HepG2 (cell line): Measurements from ENCODE around the gene UGT2B15. TPM values are rescaled to one million over a fixed set of nuclear protein-coding genes. Genes with fewer than 3 reads are reported as not detected.
"Not testable (repeated sequence)": the region's sequence is repeated elsewhere in the genome, so short reads cannot be mapped to it uniquely, and the experiment has no call there.

Source experiments
- ATAC-seq: fragments of 200-7000 bp; cut with Tn5 transposase; 3 replicates; pipeline ENCODE4 v1.9.1; 2020; ENCODE audit warnings: mild to moderate bottlenecking, moderate library complexity
- BruUV-seq: library from RNA; stranded (reverse); fragments of 400-500 nt; replicated peaks from 2 replicates; lab custom pipeline; 2021; lab: Mats Ljungman, UMichigan
- CTCF ChIA-PET: fragments of 300-600 bp; formaldehyde crosslinking; extraction: SDS; loops from one replicate; lab custom pipeline; 2021; ENCODE audit warnings: low total read pairs, inconsistent platforms, low intra/inter-chr PET ratio; lab: Yijun Ruan, JAX
- POLR2A ChIA-PET: fragments of 350-600 bp; sonication (Branson Sonifier 250); formaldehyde crosslinking; loops from one replicate; lab custom pipeline; 2020; ENCODE audit warnings: antibody characterized with exemption, inconsistent platforms; lab: Yijun Ruan, JAX
- DNase-seq: peaks from one replicate; pipeline ENCODE4 v3.0.0-alpha.2; 2015; ENCODE audit warnings: low spot score
- FAIRE-seq: peaks from 3 replicates; lab custom pipeline; 2011; peaks lifted over from hg19 to GRCh38; lab: Jason Lieb, UNC
- H2AFZ ChIP-seq: one replicate; pipeline ENCODE4 v1.6.1; 2011; ENCODE audit warnings: low read length, inconsistent platforms
- H3K27ac ChIP-seq: fragments of 300-600 bp; 3 replicates; pipeline ENCODE4 v1.8.0; 2011; ENCODE audit warnings: mixed run types, mild to moderate bottlenecking, mixed read lengths, low read length, inconsistent platforms; ENCODE audit not compliant: insufficient read depth; ENCODE audit errors: extremely low read length
- H3K27me3 ChIP-seq, 2 experiments: fragments of 200-600 bp in 1 of 2; 2 replicates in 1 of 2; 3 replicates in 1 of 2; pipeline versions ENCODE4 v1.6.0 to v1.8.0; 2011; ENCODE audit warnings: low read length in 2 of 2, mild to moderate bottlenecking in 2 of 2, moderate library complexity in 2 of 2, inconsistent platforms in 1 of 2; ENCODE audit not compliant: insufficient read depth in 2 of 2, control insufficient read depth in 1 of 2
- H3K36me3 ChIP-seq, 2 experiments: fragments of 200-600 bp in 1 of 2; replicated peaks in 1 of 2; 2 replicates in 1 of 2; 3 replicates in 1 of 2; pipeline versions ENCODE4 v1.5.1 to v1.8.0; 2011; ENCODE audit warnings: low read length in 2 of 2, inconsistent platforms in 1 of 2; ENCODE audit not compliant: insufficient read depth in 2 of 2, control insufficient read depth in 1 of 2
- H3K4me1 ChIP-seq: 2 replicates; pipeline ENCODE4 v1.5.1; 2012; ENCODE audit warnings: low read length, inconsistent platforms; ENCODE audit not compliant: insufficient read depth
- H3K4me2 ChIP-seq: 2 replicates; pipeline ENCODE4 v1.6.0; 2011; ENCODE audit warnings: low read depth, low read length, inconsistent platforms
- H3K4me3 ChIP-seq, 3 experiments: fragments of 200-600 bp in 1 of 3; sonication (generic), shearing (Covaris generic) in 1 of 3; replicated peaks in 1 of 3; 2 replicates each; pipeline ENCODE4 v1.5.1; 2011 to 2016; ENCODE audit warnings: low read length in 3 of 3, inconsistent platforms in 2 of 3, low read depth in 2 of 3, mild to moderate bottlenecking in 2 of 3, control low read depth in 1 of 3, mixed read lengths in 1 of 3; ENCODE audit not compliant: insufficient read depth in 1 of 3
- H3K79me2 ChIP-seq: one replicate; pipeline ENCODE4 v1.6.1; 2011; ENCODE audit warnings: low read length, inconsistent platforms; ENCODE audit not compliant: insufficient read depth
- H3K9ac ChIP-seq: 2 replicates; pipeline ENCODE4 v1.6.0; 2011; ENCODE audit warnings: mild to moderate bottlenecking, low read depth, low read length, inconsistent platforms; ENCODE audit not compliant: insufficient read depth
- H3K9me3 ChIP-seq: 2 replicates; pipeline ENCODE4 v1.5.1; 2012; ENCODE audit warnings: mild to moderate bottlenecking, low read length
- H4K20me1 ChIP-seq: 2 replicates; pipeline ENCODE4 v1.6.0; 2011; ENCODE audit warnings: inconsistent platforms, mild to moderate bottlenecking, low read length, moderate library complexity; ENCODE audit not compliant: insufficient read depth
- BCL6 ChIP-seq: IDR thresholded peaks from 2 replicates; pipeline ENCODE4 v1.6.1; 2016; ENCODE audit warnings: missing genetic modification reagents, missing compliant biosample characterization
- ELF3 ChIP-seq: IDR thresholded peaks from 2 replicates; pipeline ENCODE4 v1.6.1; 2016; ENCODE audit warnings: missing genetic modification reagents, missing compliant biosample characterization
- FOXO1 ChIP-seq: sonication (generic); formaldehyde crosslinking; IDR thresholded peaks from 2 replicates; pipeline ENCODE4 v1.4.0; 2020; ENCODE audit warnings: missing genetic modification reagents
- HOXA5 ChIP-seq: sonication (generic); formaldehyde crosslinking; IDR thresholded peaks from 2 replicates; pipeline ENCODE4 v1.4.0; 2020; ENCODE audit warnings: missing genetic modification reagents
- KDM6A ChIP-seq: IDR thresholded peaks from 2 replicates; pipeline ENCODE4 v1.6.1; 2016; ENCODE audit warnings: low read depth
- MED1 ChIP-seq: sonication (generic); formaldehyde crosslinking; IDR thresholded peaks from 2 replicates; pipeline ENCODE4 v1.4.0; 2020; ENCODE audit warnings: missing genetic modification reagents
- NR2F6 ChIP-seq, 2 experiments: IDR thresholded peaks; 2 replicates each; pipeline ENCODE4 v1.6.1; 2016; ENCODE audit warnings: antibody characterized with exemption in 1 of 2, mild to moderate bottlenecking in 1 of 2
- PATZ1 ChIP-seq: sonication (generic); formaldehyde crosslinking; IDR thresholded peaks from 2 replicates; pipeline ENCODE4 v1.4.0; 2020; ENCODE audit warnings: missing genetic modification reagents
- PITX1 ChIP-seq: sonication (generic); formaldehyde crosslinking; IDR thresholded peaks from 2 replicates; pipeline ENCODE4 v1.5.1; 2020; ENCODE audit warnings: mild to moderate bottlenecking, missing genetic modification reagents
- POGZ ChIP-seq: sonication (generic); formaldehyde crosslinking; IDR thresholded peaks from 2 replicates; pipeline ENCODE4 v1.4.0; 2020; ENCODE audit warnings: mild to moderate bottlenecking, missing genetic modification reagents
- RARA ChIP-seq: IDR thresholded peaks from 2 replicates; pipeline ENCODE4 v1.6.1; 2016; ENCODE audit warnings: missing genetic modification reagents, missing compliant biosample characterization
- SAP130 ChIP-seq: IDR thresholded peaks from 2 replicates; pipeline ENCODE4 v1.6.1; 2016; ENCODE audit warnings: low read depth
- SP5 ChIP-seq: IDR thresholded peaks from 2 replicates; pipeline ENCODE4 v1.6.1; 2016; ENCODE audit warnings: low read depth, borderline replicate concordance
- TCF12 ChIP-seq, 2 experiments: fragments of 450-650 bp in 1 of 2; sonication (generic) in 1 of 2; formaldehyde crosslinking in 1 of 2; IDR thresholded peaks; 2 replicates each; pipeline versions ENCODE4 v1.6.1 to v1.8.0; 2017 to 2022; ENCODE audit warnings: antibody characterized with exemption in 1 of 2, mild to moderate bottlenecking in 1 of 2, missing genetic modification reagents in 1 of 2, moderate library complexity in 1 of 2
- TEAD3 ChIP-seq: optimal IDR thresholded peaks from 2 replicates; pipeline ENCODE3; 2016; ENCODE audit warnings: borderline replicate concordance
- ZFP1 ChIP-seq: IDR thresholded peaks from 2 replicates; pipeline ENCODE4 v1.6.1; 2016
- ZNF609 ChIP-seq: sonication (generic); formaldehyde crosslinking; IDR thresholded peaks from 2 replicates; pipeline ENCODE4 v1.4.0; 2020; ENCODE audit warnings: mild to moderate bottlenecking, missing genetic modification reagents, borderline replicate concordance
- ZNF614 ChIP-seq: IDR thresholded peaks from 2 replicates; pipeline ENCODE4 v1.6.1; 2018; ENCODE audit warnings: missing biosample characterization, missing genetic modification reagents, inconsistent platforms, borderline replicate concordance
- ZNF644 ChIP-seq: IDR thresholded peaks from 2 replicates; pipeline ENCODE4 v1.6.1; 2016; ENCODE audit warnings: low read depth
- WGBS: methylation state at CpG from one replicate; pipeline ENCODE4 v1.1.6; 2017; ENCODE audit warnings: low lambda C conversion rate; 5-methylcytosine and 5-hydroxymethylcytosine counted together
- in situ Hi-C: cut with HindIII; loops from 2 replicates; pipeline ENCODE4 v1.10.0; 2017; ENCODE audit warnings: low pct_unique_long_range_greater_than_20kb; ENCODE audit not compliant: extremely low pct_ligation_motif_present
- intact Hi-C: fragments of 100-400 bp; cut with micrococcal nuclease; formaldehyde crosslinking; loops from one replicate; pipeline ENCODE4 v1.10.0; 2022; ENCODE audit not compliant: unreplicated experiment
- polyA plus RNA-seq, 8 experiments: library from polyadenylated mRNA; depleted of rRNA in 3 of 8; stranded (reverse) in 7 of 8; unstranded in 1 of 8; fragments of >200 nt; fragmentation: Illumina TruSeq in 4 of 8; extraction: Trizol in 4 of 8; gene quantifications; 2 replicates each; pipeline versions ENCODE4 v1.2.1 to v1.2.3, GENCODE V29; 2011 to 2016; ENCODE audit warnings: low read depth in 4 of 8, missing spikeins in 1 of 8, mixed read lengths in 1 of 8; ENCODE audit not compliant: insufficient read depth in 1 of 8
- total RNA-seq, 5 experiments: library from RNA; depleted of rRNA; stranded (reverse); fragments of >200 nt; fragmentation: Illumina TruSeq; extraction: Trizol; gene quantifications; 2 replicates each; pipeline ENCODE4 v1.2.3, GENCODE V29; 2016; ENCODE audit warnings: low read depth in 1 of 5

Gene UGT2B15
- total and polyA plus RNA-seq, 2 of the 13 experiments (the other 11 are each of a cell fraction or from before 2014, with no cell fraction given) = 0.04 to 0.11 TPM

- TSS peak; percentile 78 for BruUV-seq
- DNase-seq (peak; percentile 97), FAIRE-seq (peak; percentile 58), ATAC-seq (peak; percentile 91)
- 3% methylated on average over 2 of the region's 2 CpGs for WGBS
- Histone ChIP-seq H3K4me3 (peak overlapping the region in 2 of 3 experiments; percentile 26 to 36; a peak in 2 of 6 replicates), H3K27ac (peak overlapping the region; percentile 95), H3K9ac (peak overlapping the region; percentile 72), H3K4me1 (peaks cover 53% of the 10 kb centered on the region), H3K4me2 (peak overlapping the region; percentile 69)
- H4K20me1 ChIP-seq; in situ Hi-C loops; H3K36me3 ChIP-seq; H3K9me3 ChIP-seq; H3K27me3 ChIP-seq; H3K79me2 ChIP-seq; CTCF ChIA-PET; H2AFZ ChIP-seq; TF ChIP-seq TCF12 (IDR thresholded peaks at IDR 0.05): not testable (repeated sequence)
- intact Hi-C loops = loop anchor here (1.0 to 10.0 kb wide), 8 partner anchors 76 to 446 kb away; partner anchors contain the start of genes UGT2A3 and UGT2B10
- POLR2A ChIA-PET = interaction anchor here (0.9 to 4.0 kb wide), 8 partner anchors 26 to 295 kb away, joined by 3 to 35 read pairs (median 5); partner anchors contain the start of gene UGT2A3
- TF ChIP-seq ZNF644 (CRISPR knock-in tag) = peak; percentile 84
- peak; percentile 42; the same call in 1 of the 2 replicates for TF ChIP-seq PATZ1
- peak; percentile 57 for TF ChIP-seq RARA
- peak; percentile 79; the same call in 1 of the 2 replicates for TF ChIP-seq HOXA5 (CRISPR knock-in tag)
- TF ChIP-seq ELF3 (CRISPR knock-in tag) = peak; percentile 7; the same call in 1 of the 2 replicates
- peak; percentile 54 for TF ChIP-seq TEAD3
- TF ChIP-seq SP5 (CRISPR knock-in tag) = 0 out of 2 replicates have a peak, but pooled peaks have one; percentile 14
- TF ChIP-seq MED1 (CRISPR knock-in tag) = peak; percentile 49; the same call in 1 of the 2 replicates
- peak; percentile 49; the same call in 1 of the 2 replicates for TF ChIP-seq ZNF609
- 0 out of 2 replicates have a peak, but pooled peaks have one; percentile 50 for TF ChIP-seq FOXO1 (CRISPR knock-in tag)
- peak; percentile 28 for TF ChIP-seq NR2F6 (IDR thresholded peaks at IDR 0.05)
- TF ChIP-seq NR2F6 (CRISPR knock-in tag; IDR thresholded peaks at IDR 0.05) = peak; percentile 40; the same call in 1 of the 2 replicates
- peak; percentile 37; the same call in 1 of the 2 replicates for TF ChIP-seq ZNF614
- TF ChIP-seq TCF12 (CRISPR knock-in tag; IDR thresholded peaks at IDR 0.05) = 0 out of 2 replicates have a peak, but pooled peaks have one; percentile 20
- TF ChIP-seq PITX1 (CRISPR knock-in tag) = peak; percentile 36; the same call in 1 of the 2 replicates
- TF ChIP-seq POGZ = 0 out of 2 replicates have a peak, but pooled peaks have one; percentile 8
- TF ChIP-seq BCL6 (CRISPR knock-in tag) = peak; percentile 85
- TF ChIP-seq KDM6A = peak; percentile 49; the same call in 1 of the 2 replicates
- 0 out of 2 replicates have a peak, but pooled peaks have one; percentile 23 for TF ChIP-seq ZFP1 (CRISPR knock-in tag)
- peak; percentile 26; the same call in 1 of the 2 replicates for TF ChIP-seq SAP130 (CRISPR knock-in tag)
Observed at GRCh38 chr4:68656445-68656973, 13.9 kb downstream of the UGT2B15 start.
